GM18870 (cell line): Measurements from ENCODE around the gene CCL5.
A peak's percentile ranks its signal among the peaks of the same experiment; 100 is the strongest.

Experiments used
- ATAC-seq: cut with Tn5 transposase; IDR thresholded peaks from one replicate; pipeline ENCODE4 v1.9.1; 2021; ENCODE audit warnings: moderate library complexity; ENCODE audit not compliant: unreplicated experiment

Gene CCL5

GRCh38 chr17:35879773-35880654, at the start of gene CCL5:
Gene CCL5 (minus strand): TSS chr17:35880360.
- peak; percentile 83 for ATAC-seq

GRCh38 chr17:35927714-35928113, 47.6 kb upstream of the CCL5 start:
- ATAC-seq = no peak

- no peak for ATAC-seq
These were observed 43.5 kb upstream of the CCL5 start for GRCh38 chr17:35923609-35924114.

GRCh38 chr17:35920229-35920628, 40.1 kb upstream of the CCL5 start:
- ATAC-seq = no peak

GRCh38 chr17:35918665-35919064, 38.5 kb upstream of the CCL5 start:
- no peak for ATAC-seq

GRCh38 chr17:35917519-35918213, 37.5 kb upstream of the CCL5 start:
- no peak for ATAC-seq

GRCh38 chr17:35915153-35915964, 35.2 kb upstream of the CCL5 start:
- ATAC-seq = no peak

- ATAC-seq = no peak
These were observed 34.2 kb upstream of the CCL5 start for GRCh38 chr17:35914354-35914753.

- ATAC-seq = no peak
These were observed 33.4 kb upstream of the CCL5 start for GRCh38 chr17:35913609-35914008.

- ATAC-seq = no peak
These were observed 32.8 kb upstream of the CCL5 start for GRCh38 chr17:35912942-35913341.

- no peak for ATAC-seq
These were observed 32.3 kb upstream of the CCL5 start for GRCh38 chr17:35912339-35912912.

- ATAC-seq = no peak
These were observed 29.2 kb upstream of the CCL5 start for GRCh38 chr17:35909408-35909807.

- ATAC-seq = no peak
These were observed 27.5 kb upstream of the CCL5 start for GRCh38 chr17:35907691-35908090.

- no peak for ATAC-seq
These were observed 26.9 kb upstream of the CCL5 start for GRCh38 chr17:35906926-35907637.

GRCh38 chr17:35906191-35906925, 26.2 kb upstream of the CCL5 start:
- no peak for ATAC-seq

GRCh38 chr17:35903451-35903850, 23.3 kb upstream of the CCL5 start:
- ATAC-seq = no peak

GRCh38 chr17:35901631-35902175, 21.5 kb upstream of the CCL5 start:
- ATAC-seq = no peak

GRCh38 chr17:35900708-35901480, 20.7 kb upstream of the CCL5 start:
- no peak for ATAC-seq
